ENCODE measurements around the gene PTH1R.

Gene PTH1R

DNA sequence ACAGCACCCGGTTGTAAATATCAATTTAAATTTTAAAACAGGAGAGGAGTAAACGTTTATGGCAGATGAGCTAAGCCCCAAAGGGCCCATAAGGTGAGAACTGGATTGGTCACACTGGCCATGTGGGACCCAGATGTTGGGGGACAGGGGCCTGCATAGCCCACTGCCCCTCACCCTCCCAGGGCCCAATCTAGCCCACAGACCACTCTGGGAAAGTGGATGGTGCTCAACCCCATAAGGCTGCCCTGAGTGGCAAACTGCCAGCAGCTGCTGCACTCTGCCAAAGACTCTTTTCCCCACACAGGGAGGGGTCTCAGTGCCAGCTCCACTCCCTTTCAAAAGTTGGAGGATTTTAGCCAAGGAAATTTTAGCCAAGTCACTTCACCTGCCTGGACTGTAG, 56.6 kb downstream of the PTH1R start:
- no peak for DNase-seq

DNA sequence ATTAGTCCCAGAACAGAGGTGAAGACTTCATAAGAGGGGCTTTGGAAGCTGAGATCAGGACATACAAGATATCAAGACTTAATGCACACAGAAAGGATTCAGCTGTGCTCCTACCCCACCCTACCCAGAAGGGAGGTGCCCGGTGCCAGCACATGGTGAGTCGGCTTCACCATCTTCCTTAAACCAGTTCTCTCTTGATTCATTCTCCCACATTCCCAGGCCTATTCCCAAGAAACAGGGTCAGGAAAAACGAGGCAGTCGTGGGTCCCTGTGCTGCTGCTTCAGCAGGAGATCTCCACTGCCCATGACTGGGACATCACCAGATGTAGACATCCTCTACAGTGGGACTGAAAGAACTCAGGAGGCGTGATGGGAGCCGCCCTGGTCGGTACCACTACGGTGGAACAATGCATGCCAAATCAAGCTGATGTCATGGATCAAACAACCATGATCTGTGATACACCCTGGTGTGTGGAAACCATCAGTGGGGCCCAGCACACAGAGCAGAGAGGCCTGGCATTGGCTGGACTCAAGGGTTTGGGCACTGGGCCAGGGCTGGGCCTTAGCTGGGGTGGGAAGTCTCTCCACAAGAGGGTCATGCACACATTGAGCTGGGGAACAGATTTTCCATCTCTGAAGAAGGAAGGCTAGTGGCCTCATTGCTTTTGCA, 57.1 kb downstream of the PTH1R start:
- DNase-seq, result no peak

GRCh38 chr3:46935168-46935858, 57.8 kb downstream of the PTH1R start:
- no peak for DNase-seq

DNA sequence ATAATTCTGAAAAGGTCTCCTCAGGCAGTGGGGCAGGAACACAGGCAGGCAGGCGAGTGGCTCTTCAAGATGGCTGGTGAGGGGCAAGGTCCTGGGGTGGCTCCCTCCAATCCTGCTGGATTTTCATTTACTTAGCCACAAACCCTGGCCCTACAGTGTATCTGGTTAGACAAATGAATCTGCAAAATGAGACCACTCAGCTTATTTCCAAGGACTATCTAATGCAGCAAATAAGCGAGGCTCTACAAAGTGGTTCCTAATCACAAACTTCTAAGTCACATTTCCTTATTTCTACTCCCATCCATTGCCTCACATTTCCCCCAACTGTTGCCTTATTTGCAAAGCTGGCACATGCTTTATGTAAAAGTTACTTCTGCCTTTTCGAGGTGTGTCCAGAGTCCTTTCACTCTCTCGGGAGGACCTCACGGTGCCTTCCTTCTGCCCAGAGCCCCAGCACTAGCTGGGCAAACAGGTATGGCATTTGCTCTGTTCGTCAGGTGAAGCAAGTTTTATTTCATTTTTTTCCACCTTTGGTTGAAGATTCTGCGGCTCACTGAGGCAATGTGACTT, 58.6 kb downstream of the PTH1R start:
- no peak for DNase-seq

GRCh38 chr3:46936733-46937250, 59.3 kb downstream of the PTH1R start:
- DNase-seq, result no peak

GRCh38 chr3:46938118-46938517, 60.6 kb downstream of the PTH1R start:
- no peak for DNase-seq

GRCh38 chr3:46939578-46940445, 62.3 kb downstream of the PTH1R start:
- no peak for DNase-seq

GRCh38 chr3:46942076-46942475, 64.6 kb downstream of the PTH1R start:
- no peak for DNase-seq

GRCh38 chr3:46942481-46943236, 65.1 kb downstream of the PTH1R start:
- no peak for DNase-seq

- DNase-seq, result no peak
These were observed 66.0 kb downstream of the PTH1R start for GRCh38 chr3:46943237-46944187.

DNA sequence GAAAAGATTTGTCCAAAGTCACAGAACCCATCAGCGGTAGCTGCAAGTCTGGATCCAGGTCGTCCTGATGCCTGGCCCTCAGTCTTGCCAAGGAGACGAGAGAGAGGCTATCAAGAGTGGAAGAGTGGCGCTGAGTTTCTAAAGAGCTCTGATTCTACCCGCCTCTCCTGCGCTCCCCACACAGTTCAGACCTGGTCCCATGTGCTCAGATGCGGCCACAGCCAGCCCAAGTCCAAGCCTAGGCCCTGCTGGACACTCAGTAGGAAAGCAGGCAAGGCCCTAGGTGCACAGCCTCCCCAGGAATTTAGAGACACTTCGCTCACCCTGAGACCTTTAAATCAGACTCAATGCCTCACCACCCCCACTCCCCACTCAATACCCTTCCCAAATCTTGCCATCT, 66.7 kb downstream of the PTH1R start:
- DNase-seq, result no peak

DNA sequence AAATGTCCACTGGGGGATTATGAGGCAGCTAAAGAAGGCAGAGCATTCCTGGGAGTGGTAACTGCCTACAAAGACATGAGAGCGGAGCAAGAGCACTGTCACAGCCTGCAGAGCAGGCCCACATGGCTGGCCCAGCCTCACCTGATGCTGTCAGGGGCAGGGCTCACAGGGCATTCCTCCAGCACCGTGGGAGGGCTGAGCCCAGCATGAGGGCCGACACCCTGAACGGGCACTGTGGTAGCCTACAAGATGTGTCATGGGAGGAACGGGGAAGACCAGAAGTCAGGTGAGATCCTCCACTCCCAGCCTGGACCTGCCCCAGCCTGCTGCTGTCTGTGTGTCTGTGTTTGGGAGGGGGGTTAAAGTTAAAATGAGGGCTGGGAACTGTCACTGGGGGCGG, 68.9 kb downstream of the PTH1R start:
- DNase-seq, result no peak

DNA sequence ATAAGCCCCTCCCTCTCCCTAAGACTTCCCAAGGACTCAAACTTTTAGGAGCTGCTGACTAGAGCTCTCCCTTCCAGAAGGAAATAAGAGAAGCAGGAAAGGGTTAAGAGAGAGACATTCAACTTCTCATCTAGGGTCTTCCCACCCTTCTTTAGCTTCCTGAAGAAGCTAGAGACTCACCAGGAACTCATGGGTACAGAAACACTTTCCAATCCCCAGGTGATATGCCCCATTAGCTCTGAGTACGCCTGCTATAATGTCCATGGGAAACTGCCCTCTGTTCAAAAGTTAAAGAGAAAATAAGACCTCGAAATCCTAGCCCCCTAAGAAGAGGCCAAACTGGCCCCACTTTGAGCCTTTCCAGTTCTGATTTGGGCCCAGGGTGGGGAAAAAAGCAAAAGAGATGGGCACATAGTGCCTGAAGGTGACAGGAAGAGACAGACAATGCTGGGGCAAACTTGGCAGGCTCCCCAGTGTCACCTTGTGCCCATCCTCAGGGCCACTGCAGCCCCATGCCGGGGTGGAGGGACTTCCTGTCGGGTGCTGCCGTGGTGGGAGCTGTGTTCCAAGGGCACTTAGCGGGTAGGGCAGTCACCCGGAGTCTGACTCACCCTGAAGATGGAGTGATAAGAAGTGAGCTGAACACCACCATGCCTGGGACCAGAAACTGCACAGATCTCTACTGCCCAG, 69.5 kb downstream of the PTH1R start:
- peak; percentile 71 for DNase-seq

- peak; percentile 23 for DNase-seq
These were observed 70.0 kb downstream of the PTH1R start for GRCh38 chr3:46947546-46947901.

- DNase-seq, result peak; percentile 75
These were observed 70.7 kb downstream of the PTH1R start for GRCh38 chr3:46947981-46948791.

DNA sequence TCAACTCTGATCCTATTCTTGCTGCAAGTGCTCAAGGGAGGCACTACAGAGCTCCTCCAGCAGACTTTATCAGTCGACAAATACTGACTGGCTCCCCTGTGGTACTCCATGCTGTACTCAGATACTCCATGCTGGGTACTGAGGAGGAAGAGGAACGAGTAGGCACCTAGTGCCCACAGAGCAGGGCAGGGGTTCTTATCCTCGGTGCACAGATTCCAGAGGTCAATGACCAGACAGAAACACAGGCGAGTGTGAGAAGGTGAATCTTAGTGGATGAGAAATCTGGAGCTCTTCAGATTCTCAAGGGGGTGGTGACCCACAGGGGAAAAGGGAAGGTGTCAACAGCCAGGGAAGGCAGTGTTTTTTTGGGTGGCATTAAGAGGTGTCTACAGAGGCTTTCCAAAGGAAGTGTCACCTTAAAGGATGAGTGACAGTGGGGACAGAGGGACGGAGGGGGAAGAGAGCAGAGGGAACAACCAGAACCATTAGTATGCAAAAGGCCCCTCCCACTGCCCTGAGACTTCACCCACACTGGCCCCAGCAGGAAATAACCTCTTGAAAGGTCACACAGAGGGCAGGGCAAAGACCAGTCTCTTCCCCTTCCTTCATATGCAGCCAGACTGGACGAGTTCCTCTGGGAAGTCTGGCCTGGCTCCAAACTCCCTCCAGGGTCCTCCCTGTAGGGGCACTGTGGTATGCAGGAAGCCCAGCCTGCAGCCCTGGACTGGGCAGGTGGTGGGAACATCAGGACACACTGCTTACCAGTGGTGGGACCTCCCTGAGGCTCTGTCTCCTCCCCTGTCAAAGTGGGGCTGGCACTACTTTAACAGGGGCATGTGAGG, 71.5 kb downstream of the PTH1R start:
- DNase-seq, result no peak

- no peak for DNase-seq
These were observed 72.7 kb downstream of the PTH1R start for GRCh38 chr3:46950177-46950576.

DNA sequence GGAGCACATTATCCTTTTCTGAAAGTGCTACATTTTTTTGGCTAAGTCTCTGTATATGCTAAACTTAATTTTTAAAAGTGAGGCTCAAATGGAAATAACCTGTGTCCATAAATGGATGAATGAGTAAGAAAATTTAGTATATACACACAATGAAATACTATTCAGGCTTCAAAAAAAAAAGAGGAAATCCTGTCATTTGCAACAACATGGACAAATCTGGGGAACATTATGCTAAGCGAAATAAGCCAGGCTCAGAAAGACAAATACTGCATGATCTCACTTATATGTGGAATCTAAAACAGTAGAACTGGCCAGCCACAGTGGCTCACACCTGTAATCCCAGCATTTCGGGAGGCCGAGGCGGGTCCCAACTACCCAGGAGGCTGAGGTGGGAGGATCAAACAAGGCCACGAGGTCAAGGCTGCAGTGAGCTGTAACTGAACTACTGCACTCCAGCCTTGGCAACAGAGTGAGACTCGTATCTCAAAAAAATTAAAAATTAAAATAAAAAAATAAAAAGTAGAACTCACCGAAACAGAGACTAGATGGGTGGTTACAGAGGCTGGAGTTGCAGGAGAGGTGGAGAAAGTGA, 73.2 kb downstream of the PTH1R start:
- DNase-seq, result no peak
